Hippocampal formation (tissue), 2 donors: ENCODE measurements around the gene METTL16.
"Not testable (repeated sequence)": the region's sequence is repeated elsewhere in the genome, so short reads cannot be mapped to it uniquely, and the experiment has no call there.

Experiments used
- DNase-seq, 2 donors: peaks; one replicate each; lab custom pipeline; 2025; lab: John Stamatoyannopoulos, UW

The METTL16 gene

GRCh38 chr17:2503627-2504026 is 8.1 kb downstream of the METTL16 start:
- DNase-seq = no peak

GRCh38 chr17:2502871-2503580 is 8.7 kb downstream of the METTL16 start:
- no peak for DNase-seq

- no peak for DNase-seq
These were observed 11.2 kb downstream of the METTL16 start for GRCh38 chr17:2500446-2500845.

GRCh38 chr17:2489286-2489685 is 22.4 kb downstream of the METTL16 start:
- DNase-seq = not testable (repeated sequence)

- no peak for DNase-seq
These were observed 24.4 kb downstream of the METTL16 start for GRCh38 chr17:2487306-2487705.

- not testable (repeated sequence) for DNase-seq
These were observed 25.0 kb downstream of the METTL16 start for GRCh38 chr17:2486709-2487108.

GRCh38 chr17:2485970-2486369 is 25.7 kb downstream of the METTL16 start:
- no peak for DNase-seq

- no peak for DNase-seq
These were observed 26.1 kb downstream of the METTL16 start for GRCh38 chr17:2485543-2485942.

- DNase-seq = no peak
These were observed 26.8 kb downstream of the METTL16 start for GRCh38 chr17:2484876-2485275.

- no peak for DNase-seq
These were observed 28.6 kb downstream of the METTL16 start for GRCh38 chr17:2483084-2483483.

- DNase-seq = no peak
These were observed 29.5 kb downstream of the METTL16 start for GRCh38 chr17:2482218-2482617.

- no peak for DNase-seq
These were observed 29.9 kb downstream of the METTL16 start for GRCh38 chr17:2481760-2482159.

GRCh38 chr17:2478458-2478857 is 33.2 kb downstream of the METTL16 start:
- no peak for DNase-seq

- no peak for DNase-seq
These were observed 36.6 kb downstream of the METTL16 start for GRCh38 chr17:2475056-2475455.

- no peak for DNase-seq
These were observed 37.3 kb downstream of the METTL16 start for GRCh38 chr17:2474371-2474770.

- DNase-seq = no peak
These were observed 43.4 kb downstream of the METTL16 start for GRCh38 chr17:2468270-2468669.

GRCh38 chr17:2466931-2467330 is 44.8 kb downstream of the METTL16 start:
- DNase-seq = no peak

GRCh38 chr17:2462481-2462880 is 49.2 kb downstream of the METTL16 start:
- no peak for DNase-seq

GRCh38 chr17:2459917-2460271 is 51.8 kb downstream of the METTL16 start:
- no peak for DNase-seq

GRCh38 chr17:2457913-2458312 is 53.8 kb downstream of the METTL16 start:
- DNase-seq = no peak

- no peak for DNase-seq
These were observed 55.2 kb downstream of the METTL16 start for GRCh38 chr17:2456475-2456874.

- DNase-seq = no peak
These were observed 55.7 kb downstream of the METTL16 start for GRCh38 chr17:2455956-2456355.

GRCh38 chr17:2453866-2454265 is 57.8 kb downstream of the METTL16 start:
- no peak for DNase-seq

- no peak for DNase-seq
These were observed 58.4 kb downstream of the METTL16 start for GRCh38 chr17:2453325-2453724.
